LNCaP clone FGC (cell line): Measurements from ENCODE around the gene SGMS1.

Experiments used
- DNase-seq: peaks from one replicate; pipeline ENCODE4 v3.0.0-alpha.2; 2011; ENCODE audit warnings: low read depth
- H3K4me3 ChIP-seq: 2 replicates; pipeline ENCODE4 v1.5.1; 2011; ENCODE audit warnings: mild to moderate bottlenecking, low read depth, low read length, control low read depth
- CTCF ChIP-seq: IDR thresholded peaks from 2 replicates; pipeline ENCODE4 v1.5.1; 2012; ENCODE audit warnings: mild to moderate bottlenecking; ENCODE audit not compliant: control insufficient read depth, insufficient read depth; ENCODE audit errors: extremely low read depth

SGMS1 gene

DNA sequence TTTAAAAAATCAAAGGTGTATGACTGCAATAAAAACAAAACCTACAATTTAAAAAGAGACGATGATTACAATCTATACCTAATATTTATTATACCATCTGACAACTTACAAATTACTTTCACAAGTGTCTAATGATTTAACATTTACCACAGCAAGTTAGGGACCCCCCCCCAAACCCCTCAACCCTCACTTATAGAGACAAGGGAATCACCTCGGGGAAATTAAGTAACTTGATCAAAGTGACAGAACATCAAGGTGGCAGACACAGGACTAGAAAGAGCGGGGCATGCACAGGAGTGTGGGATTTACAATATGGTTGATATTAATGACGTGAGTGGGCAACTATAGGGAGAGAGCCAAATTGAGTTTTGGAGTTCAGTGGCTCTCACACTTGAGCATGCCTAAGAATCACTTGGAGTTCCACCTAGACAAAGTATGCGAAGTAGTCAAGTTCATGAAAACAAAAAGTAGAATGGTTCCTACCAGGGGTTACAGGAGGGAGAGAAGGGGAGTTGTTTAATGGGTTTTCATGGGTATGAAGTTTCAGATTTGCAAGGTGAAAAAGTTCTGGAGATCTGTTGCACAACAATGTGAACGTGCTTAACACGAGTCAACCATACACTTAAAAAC is 43.4 kb downstream of the SGMS1 start:
- DNase-seq: no peak
- no peak for TF ChIP-seq CTCF
- peak overlapping the region; percentile 48 for H3K4me3 ChIP-seq

DNA sequence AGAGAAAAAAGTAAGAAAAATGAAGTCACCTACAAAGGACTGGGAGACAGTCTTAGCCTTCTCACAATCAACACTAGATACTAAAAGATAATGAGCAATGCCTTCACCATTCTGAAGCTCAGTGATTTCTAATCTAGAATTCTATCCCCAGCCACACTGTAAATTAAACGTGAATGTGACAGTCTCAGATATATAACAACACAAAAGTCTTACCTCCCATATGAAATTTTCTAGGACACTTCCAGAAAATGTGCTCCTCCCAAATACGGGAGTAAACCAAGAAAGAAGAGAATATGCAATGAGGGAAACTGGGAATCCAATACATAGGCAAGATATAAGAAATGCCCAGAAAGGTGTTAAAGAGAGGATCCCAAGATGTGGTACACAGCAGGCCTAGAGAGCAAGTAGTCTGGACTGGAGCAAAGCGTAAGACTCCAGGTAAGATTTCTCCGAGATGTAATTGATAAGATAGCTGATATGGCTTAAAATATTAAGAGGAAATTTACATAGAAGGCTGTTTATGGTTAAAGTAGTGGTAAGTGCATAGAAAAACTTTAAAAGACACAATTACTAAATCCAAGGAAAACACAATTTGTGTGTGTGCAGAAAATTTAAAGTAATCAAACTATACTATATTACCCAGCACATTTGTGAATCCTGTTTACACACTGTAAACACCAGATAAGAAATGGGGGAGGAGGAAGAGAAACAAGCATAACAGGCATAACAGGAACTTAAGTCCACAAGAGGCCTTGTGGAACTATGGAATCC is 44.1 kb downstream of the SGMS1 start:
- peak overlapping the region; percentile 48 for H3K4me3 ChIP-seq
- peak; percentile 97 for DNase-seq
- no peak for TF ChIP-seq CTCF

DNA sequence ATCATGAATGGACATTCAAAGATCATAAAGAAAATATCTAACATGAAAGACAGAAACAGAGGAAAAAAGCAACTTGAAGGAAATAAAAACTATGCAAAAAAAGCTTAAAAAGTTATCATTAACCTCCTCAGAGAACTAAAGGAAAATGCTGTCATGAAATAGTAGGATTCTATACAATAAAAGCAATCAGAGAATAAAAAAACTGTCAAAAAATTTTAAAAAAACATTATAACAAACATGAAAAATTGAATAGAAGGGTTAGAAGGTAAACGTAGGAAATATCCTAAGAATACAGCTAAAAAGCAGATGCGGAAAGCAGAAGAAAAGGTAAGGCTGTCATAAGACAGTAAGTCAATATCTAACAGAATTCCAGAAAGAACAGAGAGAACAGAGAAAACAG is 44.8 kb downstream of the SGMS1 start:
- DNase-seq: no peak
- TF ChIP-seq CTCF: no peak
- peak overlapping the region; percentile 48 for H3K4me3 ChIP-seq

DNA sequence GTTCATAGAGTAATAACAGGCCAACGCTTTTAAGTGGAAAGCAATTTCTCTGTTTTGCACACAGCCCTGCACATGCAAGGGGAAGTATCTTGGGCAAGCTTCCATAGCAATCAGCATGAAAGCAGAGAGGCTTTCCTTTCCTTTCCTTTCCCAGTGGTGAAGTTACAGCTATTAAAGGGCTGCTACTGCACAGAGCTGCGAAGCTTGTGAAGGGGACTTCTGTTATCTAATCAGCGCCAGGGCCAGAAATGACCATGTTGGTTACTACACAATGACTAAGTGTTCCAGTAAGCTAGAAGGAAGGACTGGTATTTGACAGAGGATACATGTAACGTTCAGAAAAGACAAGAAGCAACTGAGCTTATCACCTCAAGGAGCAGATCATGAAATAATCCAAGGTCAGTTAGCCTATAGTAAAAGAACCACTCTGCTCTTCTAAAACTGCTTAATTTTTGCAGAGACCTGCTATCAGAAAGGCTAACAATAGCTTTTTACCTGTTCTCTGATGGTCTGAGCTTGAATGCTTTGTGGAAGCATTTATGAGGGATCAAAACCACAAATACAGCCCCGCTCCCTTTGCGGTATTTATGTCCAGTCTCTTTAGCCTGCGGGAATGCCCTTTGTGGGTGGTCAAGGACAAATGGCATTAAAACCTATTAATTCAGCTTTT is 45.9 kb downstream of the SGMS1 start:
- no peak for TF ChIP-seq CTCF
- peak overlapping the region; percentile 48 for H3K4me3 ChIP-seq
- peak; percentile 61 for DNase-seq

- no peak for DNase-seq
- H3K4me3 ChIP-seq: no peak overlapping the region
- no peak for TF ChIP-seq CTCF
Measured at GRCh38 chr10:50577010-50577409, 46.7 kb downstream of the SGMS1 start.

- TF ChIP-seq CTCF: no peak
- no peak for DNase-seq
- H3K4me3 ChIP-seq: no peak overlapping the region
Measured at GRCh38 chr10:50576245-50576815, 47.4 kb downstream of the SGMS1 start.
